Hepatic stellate cell (primary cell): ENCODE measurements around the gene TNFAIP2.
"Not testable (repeated sequence)": the region's sequence is repeated elsewhere in the genome, so short reads cannot be mapped to it uniquely, and the experiment has no call there.

ENCODE experiments used
- DNase-seq: peaks from one replicate; pipeline ENCODE4 v3.0.0; 2011; ENCODE audit warnings: low spot score

Gene TNFAIP2

DNA sequence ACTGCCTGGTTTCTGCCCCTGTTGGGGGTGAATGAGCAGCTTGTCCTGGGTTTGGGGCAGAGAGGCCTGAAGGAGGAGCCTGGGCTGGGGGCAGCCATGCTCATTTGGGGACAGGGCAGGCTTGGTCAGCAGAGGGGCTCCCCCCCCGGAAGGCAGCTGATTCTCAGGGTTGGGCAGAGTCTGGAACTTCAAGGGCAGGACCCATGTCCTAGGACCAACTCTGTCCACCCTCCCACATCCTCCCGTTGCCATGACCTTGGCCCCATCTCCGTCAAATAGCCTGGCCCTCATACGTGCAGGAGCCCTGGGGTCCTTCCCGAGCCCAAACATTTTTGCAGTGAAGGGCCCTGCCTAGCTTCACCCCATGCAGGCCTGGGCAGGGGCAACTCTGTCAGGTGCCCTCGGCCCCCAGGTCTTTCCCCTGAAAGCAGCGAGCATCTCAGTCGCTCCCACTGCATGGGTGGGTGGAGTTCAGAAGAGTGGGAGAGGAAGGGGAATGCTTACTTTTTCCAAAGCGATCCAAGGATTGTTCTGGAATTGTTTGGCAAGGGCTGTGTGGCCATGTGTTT, 32.6 kb downstream of the TNFAIP2 start:
- no peak for DNase-seq

DNA sequence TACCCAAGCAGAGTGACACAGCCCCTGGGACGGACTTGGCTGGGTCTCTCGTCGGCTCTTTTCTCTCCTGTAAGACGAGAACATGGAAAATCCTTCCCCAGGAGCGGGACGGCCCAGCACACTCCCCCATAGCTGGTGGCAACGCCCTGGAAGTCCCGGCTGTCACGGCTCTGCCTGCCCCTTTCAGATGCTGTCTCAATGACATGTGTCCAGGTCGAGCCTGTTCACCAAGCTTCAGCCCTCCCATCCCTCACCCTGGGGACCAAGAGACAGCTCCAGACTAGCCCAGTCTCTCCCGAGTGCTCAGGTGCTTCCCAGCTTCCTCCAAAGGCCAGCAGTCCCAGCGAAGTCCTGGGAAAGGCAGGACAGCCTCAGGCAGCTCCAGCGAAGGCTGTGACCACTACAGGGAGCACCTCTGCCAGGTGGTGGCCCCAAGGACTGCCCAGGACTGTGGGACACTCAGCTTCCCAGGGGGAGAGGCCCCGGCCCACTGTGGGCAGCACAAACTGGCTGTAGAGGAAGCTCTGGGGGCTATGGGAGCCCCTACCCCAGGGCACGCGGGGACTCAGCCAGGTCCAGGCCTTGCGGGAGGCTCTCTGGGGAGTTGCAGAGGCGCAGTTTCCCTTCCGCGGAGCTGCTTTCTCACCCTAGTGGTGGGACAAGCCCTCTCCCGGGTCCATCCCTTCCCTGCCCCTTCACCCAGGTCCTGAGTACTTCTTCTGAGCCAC, 33.6 kb downstream of the TNFAIP2 start:
- DNase-seq, result no peak

DNA sequence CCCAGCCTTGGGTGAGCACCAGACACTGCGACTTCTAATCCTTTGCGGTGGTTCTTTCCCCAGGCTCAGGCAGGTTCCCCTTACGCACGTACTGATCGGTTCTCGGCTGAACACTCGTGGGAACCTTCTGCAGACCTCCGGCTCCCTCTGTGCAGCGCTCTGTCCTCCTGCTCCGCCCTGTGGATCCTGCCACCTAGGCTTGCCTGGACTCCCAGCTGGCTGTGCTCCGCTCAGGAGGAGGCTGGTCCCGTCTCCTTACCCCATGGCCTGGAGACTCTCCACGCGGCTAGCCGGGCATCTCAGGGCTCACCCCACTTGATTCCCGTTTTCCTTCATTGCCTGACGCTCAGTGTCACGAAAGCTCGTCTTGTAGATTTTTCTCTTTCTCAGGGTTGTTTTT, 34.7 kb downstream of the TNFAIP2 start:
- DNase-seq, result no peak

DNA sequence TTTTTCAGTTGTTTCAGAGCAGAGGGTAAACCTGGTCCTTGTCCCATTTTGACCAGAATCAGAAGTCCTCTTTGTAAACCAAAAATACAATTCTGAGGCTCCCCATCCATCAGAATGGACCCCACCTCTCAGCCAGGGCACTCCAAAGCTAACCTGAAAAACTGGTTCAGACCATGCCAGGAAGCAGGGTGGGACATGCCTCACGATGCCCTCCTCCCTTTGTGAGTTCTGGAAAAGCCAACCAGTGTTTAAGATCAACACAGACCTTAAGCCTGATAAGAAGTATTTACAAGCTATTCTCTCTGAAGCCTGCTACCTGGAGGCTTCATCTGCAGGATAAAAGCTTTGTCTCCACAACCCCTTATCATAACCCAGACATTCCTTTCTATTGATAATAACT, 35.4 kb downstream of the TNFAIP2 start:
- no peak for DNase-seq

DNA sequence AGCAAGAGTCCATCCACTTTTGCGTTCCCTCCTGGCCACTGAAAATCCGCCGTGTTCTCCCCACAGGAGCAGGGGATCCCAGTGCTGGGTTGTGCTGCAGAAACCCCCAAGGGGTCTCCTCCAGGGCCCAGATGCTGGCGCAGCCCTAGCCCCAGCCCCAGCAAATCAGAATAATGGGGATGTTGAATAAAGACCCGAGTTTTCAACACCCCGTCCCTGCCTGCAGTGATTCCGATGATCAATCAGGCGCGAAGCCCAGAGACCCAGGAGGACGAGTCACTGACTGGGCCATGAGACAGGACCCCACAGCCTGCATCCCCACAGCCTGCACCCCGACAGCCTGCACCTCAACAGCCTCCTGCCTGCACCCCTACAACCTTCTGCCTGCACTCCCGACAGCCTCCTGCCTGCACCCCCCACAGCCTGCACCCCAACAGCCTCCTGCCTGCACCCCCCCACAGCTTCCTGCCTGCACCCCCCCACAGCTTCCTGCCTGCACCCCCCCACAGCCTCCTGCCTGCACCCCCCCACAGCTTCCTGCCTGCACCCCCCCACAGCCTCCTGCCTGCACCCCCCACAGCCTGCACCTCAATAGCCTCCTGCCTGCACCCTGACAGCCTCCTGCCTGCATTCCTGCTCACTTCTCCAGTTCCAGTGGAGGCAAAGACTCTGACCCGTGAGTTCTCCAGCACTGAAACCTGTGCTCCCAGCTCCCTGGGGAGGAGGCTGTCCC, 37.2 kb downstream of the TNFAIP2 start:
- DNase-seq, result no peak

DNA sequence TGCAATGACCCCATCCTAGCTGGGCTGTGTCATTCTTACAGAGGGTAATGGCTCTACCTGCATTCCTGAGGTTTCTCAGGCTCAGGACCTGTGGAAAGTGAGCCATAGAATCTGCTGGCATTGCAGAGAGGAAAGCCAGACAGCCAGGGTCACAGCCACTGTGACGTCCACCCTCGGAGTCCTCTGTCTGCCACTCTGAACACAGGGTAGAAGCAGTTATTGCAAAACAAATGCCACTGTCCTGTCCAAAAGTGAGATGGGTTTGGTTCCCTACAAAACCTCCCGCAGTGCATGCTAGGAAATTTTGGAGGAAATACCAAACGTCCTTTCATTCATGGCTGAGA, 37.8 kb downstream of the TNFAIP2 start:
- DNase-seq, result peak; percentile 29

DNA sequence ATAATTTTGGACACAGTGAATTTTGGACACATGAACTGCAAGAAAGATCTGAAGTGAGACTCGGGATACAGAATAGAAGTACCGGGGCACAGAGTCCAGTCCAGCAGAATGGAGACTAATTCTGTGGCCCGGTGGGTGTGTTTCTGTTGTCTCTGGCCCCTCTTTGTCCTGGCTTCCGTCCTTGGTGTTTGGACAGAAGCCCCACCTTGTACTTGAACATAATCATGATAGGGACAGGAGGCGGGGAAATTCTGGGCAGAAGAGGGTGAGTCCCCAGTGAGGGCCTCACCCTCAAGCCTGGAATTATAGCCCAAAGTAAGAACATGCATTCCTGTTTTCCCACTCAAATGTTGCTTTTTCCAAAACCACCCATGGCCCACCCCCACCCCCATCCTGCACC, 39.9 kb downstream of the TNFAIP2 start:
- DNase-seq, result no peak

DNA sequence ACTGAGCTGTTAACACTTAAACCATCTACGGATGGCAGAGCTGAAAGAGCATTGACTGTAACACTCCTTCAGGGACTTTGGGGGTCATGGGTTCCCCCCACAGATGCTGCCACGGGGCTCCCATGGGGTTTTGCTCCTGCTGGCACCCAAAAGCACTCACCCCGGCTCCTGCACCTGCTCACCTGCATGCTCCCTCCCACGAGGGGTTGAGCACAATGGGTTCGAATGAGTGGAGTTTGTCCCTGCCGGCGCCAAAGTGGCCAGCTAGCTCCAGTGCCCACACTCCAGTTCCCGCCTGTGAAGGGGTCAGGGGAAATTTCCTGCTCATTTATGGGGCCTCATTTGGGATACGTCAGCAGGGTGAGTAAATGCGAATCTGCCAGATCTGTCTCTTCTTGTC, 40.7 kb downstream of the TNFAIP2 start:
- DNase-seq, result no peak

DNA sequence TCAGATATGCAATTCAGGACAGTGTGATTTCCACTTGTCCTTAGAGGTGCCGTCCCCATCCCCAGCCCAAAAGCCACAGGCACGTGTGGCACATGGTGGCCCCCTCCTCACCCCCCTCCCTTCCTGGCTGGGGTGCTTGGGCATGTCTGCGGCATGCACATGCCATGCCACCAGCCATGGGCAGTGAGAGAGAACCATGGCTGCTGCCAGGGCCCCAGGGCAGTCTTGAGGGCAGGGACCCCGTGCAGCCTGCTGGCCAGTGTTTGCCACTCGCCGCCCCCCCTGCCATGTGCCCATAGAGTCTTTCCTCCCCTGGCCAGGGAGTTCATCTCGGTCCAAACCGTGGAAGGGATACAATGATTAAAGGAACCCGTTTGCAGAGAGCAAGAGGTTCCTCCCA, 41.5 kb downstream of the TNFAIP2 start:
- DNase-seq, result no peak

DNA sequence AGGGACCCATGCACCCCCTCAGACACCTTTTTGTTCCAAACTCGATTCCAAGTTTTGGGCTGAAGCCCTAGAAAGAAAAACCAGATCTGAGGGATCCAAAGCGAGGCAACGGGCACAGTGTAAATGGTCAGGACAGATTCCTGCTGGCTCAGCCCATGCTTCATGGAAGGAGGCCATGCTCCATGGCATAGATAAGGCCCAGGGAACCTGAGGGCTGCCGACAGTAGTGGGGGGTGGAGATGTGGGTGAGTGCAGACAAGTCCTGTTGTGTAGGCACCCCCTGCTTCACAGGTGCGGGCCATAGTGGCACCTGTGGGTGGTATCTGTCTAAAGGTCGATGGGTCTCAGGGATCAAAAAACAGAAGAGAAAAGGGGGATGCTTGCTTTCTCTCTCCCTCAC, 42.1 kb downstream of the TNFAIP2 start:
- no peak for DNase-seq

DNA sequence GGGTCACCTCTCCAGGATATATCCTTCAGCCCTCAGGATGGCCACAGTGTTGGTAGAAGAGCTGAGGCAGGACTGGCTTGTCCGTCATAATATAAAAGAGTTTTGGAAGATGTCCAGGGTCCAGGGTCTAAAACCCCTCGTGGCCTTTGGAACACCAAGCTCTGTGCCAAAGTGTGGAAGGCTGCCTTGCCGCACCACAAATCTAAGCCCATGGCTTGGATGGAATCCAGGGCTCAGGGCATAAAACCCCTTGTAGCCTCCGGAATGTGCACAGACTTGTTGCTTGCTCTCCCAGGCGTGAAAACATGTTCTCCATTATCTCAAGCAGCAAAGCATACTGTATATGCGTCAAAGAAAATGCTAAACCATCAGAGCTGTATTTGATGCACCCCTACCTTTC, 46.7 kb downstream of the TNFAIP2 start:
- DNase-seq, result no peak

DNA sequence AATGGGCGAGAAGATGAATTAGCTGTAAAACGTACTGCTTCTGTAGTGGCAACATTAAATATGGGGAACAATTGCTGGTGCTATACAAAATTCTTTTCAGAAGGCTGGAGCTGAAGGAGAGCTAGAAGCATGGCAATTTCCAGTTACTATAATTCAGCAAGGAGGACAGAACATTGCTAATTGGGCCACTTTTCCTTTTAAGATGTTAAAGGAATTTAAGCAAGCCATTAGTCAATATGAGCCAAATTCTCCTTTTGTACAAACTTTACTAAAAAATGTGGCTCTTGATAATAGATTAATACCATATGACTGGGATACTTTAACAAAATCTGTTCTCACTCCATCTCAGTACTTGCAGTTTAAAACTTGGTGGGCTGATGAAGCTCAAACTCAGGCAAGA, 47.9 kb downstream of the TNFAIP2 start:
- not testable (repeated sequence) for DNase-seq

DNA sequence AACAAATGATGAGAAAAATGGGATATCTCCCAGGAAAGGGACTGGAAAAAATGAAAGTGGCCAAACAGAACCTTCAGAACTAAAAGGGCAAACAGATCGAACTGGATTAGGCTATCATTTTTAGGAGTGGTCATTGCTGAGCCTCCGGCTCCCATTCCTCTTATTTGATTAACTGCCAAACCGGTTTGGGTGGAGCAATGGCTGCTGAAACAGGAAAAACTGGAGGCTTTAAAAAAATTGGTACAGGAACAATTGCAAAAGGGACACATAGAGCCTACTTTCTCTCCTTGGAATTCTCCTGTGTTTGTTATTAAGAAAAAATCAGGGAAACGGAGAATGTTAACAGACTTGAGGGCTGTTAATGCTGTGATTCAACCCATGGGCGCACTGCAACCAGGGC, 49.7 kb downstream of the TNFAIP2 start:
- DNase-seq, result no peak

DNA sequence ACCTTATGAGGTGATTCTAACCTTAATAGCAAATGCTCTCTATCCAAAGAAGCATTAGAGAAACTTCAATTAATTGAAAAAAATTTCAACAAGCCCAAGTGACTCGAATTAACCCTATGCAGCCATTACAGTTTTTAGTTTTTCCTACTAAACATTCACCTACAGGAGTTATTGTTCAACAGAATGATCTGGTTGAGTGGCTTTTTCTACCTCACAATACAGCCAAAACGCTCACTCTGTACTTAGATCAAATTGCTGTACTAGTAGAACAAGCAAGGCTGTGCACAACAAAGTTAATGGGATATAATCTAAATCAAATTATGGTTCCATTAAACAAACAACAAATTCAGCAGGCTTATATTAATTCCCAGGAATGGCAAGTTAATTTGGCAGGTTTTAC, 50.6 kb downstream of the TNFAIP2 start:
- not testable (repeated sequence) for DNase-seq

DNA sequence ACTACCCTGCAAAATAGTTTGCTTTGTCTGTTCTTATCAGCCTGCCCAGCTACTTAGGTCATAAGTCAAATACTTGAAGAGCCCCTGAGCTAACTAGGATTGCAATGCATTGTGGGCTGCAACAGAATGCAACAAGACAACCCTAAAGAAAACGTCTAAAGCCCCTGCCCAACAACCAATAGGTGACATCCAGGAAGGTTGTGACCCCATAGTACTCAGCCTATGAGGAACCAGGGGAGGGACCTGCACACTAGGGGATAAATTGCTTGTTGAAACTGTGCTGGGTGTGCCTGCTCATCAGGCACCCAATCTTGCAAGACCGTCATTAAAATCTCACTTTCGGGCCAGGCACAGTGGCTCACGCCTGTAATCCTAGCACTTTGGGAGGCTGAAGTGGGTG, 52.9 kb downstream of the TNFAIP2 start:
- DNase-seq, result not testable (repeated sequence)

DNA sequence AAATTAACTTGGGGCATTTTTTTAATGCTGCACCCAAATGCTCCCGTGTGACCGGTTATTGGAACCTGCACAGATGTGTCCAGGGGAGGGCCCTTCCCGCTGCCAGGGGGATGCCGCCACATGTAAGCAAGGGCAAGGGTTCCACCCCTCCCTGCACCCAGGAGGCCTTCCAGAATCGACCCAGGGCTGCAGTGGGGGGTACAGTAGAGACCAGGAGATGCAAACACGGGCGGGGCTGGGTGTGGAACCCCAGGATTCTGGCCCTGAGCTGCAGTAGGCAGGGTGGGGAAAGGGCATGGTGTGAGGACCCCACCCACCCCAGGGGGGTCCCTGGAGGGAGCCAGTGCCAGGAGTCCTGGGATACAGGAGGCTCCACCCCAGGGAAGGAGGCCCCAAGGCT, 54.1 kb downstream of the TNFAIP2 start:
- DNase-seq, result no peak

DNA sequence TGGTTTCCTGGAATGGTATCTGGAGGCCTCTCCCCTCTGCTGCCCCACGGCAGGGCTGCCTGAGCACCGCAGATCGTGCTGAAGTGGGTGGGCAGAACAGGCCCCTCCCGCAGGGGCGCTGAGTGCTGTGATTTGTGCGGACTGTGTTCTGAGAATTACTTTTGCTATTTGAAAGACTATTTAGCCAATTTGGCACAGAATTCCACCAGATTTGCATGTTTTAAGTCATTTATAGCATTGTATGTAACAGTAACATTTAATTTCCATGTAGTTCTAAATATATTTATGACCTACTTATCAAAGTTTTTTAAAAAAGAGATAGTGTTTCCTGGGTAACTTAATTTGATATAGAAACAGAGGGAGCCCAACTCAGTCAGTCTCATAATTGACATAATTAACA, 55.3 kb downstream of the TNFAIP2 start:
- DNase-seq, result no peak

DNA sequence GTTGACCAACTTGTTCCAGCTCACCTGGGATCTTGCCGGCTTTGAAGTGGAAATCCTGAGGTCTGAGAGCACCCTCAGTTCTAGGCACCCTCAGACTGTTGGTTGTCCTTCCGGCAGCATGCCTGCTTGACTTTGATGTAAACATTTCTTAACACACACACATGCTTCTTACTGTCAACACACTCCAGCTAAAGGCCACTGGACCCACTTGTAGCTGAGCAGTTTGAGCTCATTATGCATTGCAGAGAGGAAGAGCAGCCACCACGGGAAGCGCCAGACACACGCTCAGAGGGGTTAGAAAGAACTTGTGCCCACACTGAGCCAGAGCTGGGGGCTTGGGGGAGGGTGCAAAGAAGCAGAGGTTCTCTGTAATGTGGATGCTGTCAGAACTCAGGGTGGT, 55.8 kb downstream of the TNFAIP2 start:
- DNase-seq, result no peak

DNA sequence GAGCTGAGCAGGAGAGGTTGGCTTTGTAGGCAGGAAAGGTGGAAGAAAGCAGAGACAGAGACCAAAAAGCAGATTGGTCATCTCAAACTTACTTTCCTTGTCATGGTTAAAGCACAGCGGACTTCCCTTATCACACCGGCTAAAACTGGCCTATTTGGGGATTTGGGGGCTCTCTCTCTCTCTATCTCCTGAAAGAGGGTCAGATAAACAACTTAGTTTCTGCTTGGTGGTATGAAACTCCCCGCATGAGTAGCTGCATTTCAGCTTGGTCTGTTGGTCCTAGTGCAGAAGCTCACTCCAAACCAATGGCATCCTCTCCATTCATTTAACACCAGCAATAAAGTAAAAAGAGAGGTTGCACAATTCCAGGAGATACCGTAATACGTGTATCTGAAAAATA, 57.1 kb downstream of the TNFAIP2 start:
- no peak for DNase-seq

DNA sequence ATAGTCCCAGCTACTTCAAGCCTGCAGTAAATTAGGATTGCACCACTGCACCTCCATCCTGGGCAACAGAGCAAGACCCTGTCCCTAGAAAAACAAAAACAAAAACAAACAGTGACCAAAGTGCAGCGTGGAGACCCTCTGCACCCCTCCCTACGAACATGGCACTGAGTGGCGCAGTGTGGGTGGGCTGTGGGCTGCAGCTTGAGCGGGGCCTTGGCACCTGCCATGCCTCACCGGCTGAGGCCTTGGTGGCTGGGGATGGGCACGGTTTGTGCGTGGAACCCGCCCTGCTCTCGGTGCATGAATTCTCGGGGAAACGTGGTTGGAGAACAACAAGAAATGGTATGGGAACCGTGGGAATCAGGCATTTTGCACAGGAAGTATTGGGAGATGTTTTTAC, 60.8 kb downstream of the TNFAIP2 start:
- DNase-seq, result no peak

DNA sequence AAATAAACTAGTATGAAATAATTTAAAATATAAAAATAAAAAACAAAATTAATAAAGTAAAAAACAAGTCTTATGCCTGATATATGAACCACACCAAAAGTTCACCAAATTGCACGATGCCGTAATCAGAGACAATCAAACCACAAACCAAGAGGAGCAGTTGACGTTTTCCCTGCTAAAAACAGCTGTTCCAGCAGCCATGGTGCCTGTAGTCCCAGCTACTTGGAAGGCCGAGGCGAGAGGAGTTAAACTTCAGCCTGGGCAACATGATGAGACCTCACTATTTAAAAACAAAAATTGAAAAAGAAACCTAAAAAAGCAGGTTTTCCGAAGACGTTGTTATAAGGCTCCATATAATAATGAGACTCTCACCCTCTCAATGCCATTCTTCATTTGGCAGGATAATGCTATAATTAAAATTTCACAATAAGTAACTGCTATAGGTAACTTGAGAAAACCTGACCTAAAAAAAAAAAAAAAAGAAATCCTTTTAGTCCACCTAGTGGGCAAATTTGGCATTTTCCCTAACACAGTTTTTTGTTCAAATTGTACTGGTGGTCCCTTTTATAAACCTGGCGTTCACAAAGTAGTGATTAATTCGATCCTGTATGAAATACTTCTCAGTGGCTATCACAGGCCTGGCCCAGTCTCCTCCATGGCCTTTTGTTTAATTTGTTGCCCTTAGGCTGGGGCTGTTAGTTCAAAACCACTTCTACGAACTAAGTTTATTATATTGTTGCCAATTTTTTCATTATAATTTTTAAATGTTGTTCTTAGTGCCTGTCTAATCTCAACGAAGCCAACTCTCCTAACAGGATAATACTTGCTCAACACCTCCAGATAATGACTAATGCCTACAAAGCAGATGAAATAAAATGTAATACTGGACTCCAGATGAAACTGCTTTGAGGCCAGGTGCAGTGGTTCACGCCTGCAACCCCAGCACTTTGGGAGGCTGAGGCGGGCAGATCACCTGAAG, 62.1 kb downstream of the TNFAIP2 start:
- no peak for DNase-seq

DNA sequence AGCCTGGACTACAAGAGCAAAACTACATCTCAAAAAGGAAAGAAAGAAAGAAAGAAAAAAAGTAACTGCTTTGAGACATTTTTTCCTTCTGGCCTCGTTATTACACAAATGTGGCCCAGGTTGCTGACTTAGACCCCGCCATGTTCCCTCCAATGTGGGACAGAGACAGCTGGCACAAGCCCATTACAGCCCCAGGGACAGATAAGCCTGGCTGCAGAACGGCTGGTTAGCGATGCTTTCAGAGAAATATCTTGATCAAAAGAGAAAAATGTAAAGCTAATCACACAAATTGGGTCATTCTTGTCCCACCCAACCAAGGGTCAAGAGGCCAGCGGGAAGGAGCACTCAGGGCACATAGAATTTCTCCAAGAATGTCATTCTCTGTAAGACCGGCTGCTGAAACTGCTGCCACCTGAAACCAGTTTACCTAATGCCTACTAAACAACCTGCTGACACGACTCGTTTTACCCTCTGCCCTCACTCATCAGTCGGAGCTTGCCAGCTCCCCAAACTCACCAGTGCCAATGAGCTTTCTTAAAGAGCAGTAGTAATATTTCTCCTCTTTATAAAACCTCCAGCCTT, 63.1 kb downstream of the TNFAIP2 start:
- DNase-seq, result no peak
